GM21825 (cell line): ENCODE measurements around the gene PDZD2.
A peak's percentile ranks its signal among the peaks of the same experiment; 100 is the strongest.

ENCODE experiments used
- ATAC-seq: cut with Tn5 transposase; IDR thresholded peaks from one replicate; pipeline ENCODE4 v1.9.1; 2021; ENCODE audit warnings: mild to moderate bottlenecking, moderate library complexity; ENCODE audit not compliant: unreplicated experiment

The PDZD2 gene

GRCh38 chr5:31637851-31638250 is 1.1 kb upstream of the PDZD2 start:
- no peak for ATAC-seq

GRCh38 chr5:31638345-31638744 is 586 bp upstream of the PDZD2 start:
- peak; percentile 21 for ATAC-seq

GRCh38 chr5:31639481-31640411 is 815 bp downstream of the PDZD2 start:
- ATAC-seq, result no peak

- ATAC-seq, result no peak
These were observed 1.6 kb downstream of the PDZD2 start for GRCh38 chr5:31640573-31640972.

GRCh38 chr5:31641059-31641458 is 2.1 kb downstream of the PDZD2 start:
- no peak for ATAC-seq

GRCh38 chr5:31641575-31641974 is 2.6 kb downstream of the PDZD2 start:
- no peak for ATAC-seq

GRCh38 chr5:31645420-31646081 is 6.6 kb downstream of the PDZD2 start:
- no peak for ATAC-seq

GRCh38 chr5:31648326-31648725 is 9.4 kb downstream of the PDZD2 start:
- ATAC-seq, result no peak

GRCh38 chr5:31651241-31651640 is 12.3 kb downstream of the PDZD2 start:
- ATAC-seq, result no peak

- ATAC-seq, result no peak
These were observed 16.6 kb downstream of the PDZD2 start for GRCh38 chr5:31655491-31655890.

- no peak for ATAC-seq
These were observed 17.9 kb downstream of the PDZD2 start for GRCh38 chr5:31656806-31657205.

- ATAC-seq, result no peak
These were observed 18.5 kb downstream of the PDZD2 start for GRCh38 chr5:31657315-31657979.

GRCh38 chr5:31661257-31661656 is 22.3 kb downstream of the PDZD2 start:
- ATAC-seq, result no peak

GRCh38 chr5:31663519-31663918 is 24.6 kb downstream of the PDZD2 start:
- ATAC-seq, result no peak

GRCh38 chr5:31664566-31664965 is 25.6 kb downstream of the PDZD2 start:
- no peak for ATAC-seq

- ATAC-seq, result no peak
These were observed 32.4 kb downstream of the PDZD2 start for GRCh38 chr5:31671339-31671741.

GRCh38 chr5:31674371-31674951 is 35.5 kb downstream of the PDZD2 start:
- no peak for ATAC-seq

- ATAC-seq, result no peak
These were observed 36.5 kb downstream of the PDZD2 start for GRCh38 chr5:31675472-31675871.

- ATAC-seq, result no peak
These were observed 39.2 kb downstream of the PDZD2 start for GRCh38 chr5:31678180-31678579.

GRCh38 chr5:31680528-31680927 is 41.6 kb downstream of the PDZD2 start:
- ATAC-seq, result no peak

GRCh38 chr5:31682025-31682424 is 43.1 kb downstream of the PDZD2 start:
- no peak for ATAC-seq
